GM15510 (cell line): ENCODE measurements around the gene DPCD.

ENCODE experiments used
- POLR2A ChIP-seq: IDR thresholded peaks from 3 replicates; pipeline ENCODE4 v1.6.1; 2011; ENCODE audit warnings: borderline replicate concordance; ENCODE audit not compliant: insufficient read length; ENCODE audit errors: extremely low read depth

DPCD gene

GRCh38 chr10:101649525-101650085, 61.5 kb downstream of the DPCD start:
- no peak for TF ChIP-seq POLR2A

DNA sequence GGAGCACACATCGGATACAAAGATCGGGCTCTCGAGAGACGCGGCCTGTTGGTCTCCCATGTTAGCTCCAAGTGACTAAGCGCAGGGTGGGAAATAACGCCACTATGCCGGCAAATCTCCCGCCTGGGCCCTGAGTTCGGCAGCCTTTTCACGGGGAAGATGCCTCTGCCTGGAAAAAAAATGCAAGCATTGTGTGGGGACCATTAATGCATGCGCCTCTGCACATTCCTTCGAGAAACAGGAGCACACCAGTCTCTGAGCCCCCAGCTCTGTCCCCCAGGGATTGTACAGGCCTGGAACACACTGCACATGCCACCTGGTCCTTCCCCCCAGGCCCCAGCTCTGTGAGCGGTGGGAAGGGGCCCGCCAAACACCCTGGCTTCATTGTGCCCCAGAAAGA, 62.7 kb downstream of the DPCD start:
- no peak for TF ChIP-seq POLR2A

DNA sequence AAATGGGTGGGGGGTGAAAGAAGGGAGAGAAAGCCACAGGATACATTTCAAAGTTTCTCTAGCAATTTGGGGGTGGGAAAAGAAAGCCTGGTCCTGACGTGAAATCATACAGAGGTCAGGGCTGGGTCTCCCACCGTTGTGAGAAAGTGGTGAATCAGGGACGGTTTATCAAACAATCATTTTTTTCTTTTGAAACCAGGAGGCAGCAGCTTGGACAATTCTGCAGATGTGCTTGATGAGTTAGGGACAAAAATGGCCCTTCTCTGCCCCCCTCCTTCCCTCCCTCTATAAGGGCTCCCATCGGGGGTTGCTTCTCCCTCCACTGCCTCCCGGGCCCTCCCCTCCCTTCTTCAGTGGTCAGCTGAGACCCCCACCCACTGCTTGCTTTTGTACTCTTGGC, 63.2 kb downstream of the DPCD start:
- TF ChIP-seq POLR2A: no peak

DNA sequence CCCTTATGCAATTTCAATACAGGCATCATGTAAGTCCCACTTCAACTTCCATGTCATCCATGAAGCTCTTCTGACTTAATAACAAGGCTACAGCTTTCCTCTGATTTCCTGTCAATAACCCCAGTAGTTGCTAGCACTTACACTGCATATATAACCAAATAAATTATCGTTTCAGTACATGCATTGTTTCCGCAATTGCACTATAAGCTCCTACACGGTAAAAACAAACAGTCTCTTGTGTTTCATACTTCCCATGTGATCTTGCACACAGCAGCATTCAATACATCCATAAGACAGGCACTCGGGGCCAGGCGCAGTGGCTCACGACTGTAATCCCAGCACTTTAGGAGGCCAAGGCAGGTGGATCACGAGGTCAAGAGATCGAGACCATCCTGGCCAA, 65.4 kb downstream of the DPCD start:
- no peak for TF ChIP-seq POLR2A

GRCh38 chr10:101655570-101655969, 67.4 kb downstream of the DPCD start:
- TF ChIP-seq POLR2A: no peak

DNA sequence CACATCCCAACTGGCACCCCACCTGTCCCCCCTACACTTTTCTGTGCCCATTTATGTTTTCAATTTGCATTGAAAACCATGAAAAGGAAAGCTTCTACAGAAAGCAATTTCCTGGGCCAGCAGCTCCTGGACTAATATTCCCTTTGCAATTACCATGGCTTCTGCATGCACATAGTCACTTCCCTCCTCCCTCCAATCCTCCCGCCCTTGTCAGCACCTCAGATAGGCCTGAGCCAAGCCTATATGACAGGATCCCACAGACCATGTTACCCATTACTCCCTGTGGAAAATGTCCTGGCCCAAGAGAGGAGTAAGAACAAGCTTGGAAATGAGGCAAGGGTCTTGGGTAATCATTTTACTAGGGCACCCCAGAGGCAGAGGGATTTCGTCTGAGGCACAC, 68.8 kb downstream of the DPCD start:
- no peak for TF ChIP-seq POLR2A

DNA sequence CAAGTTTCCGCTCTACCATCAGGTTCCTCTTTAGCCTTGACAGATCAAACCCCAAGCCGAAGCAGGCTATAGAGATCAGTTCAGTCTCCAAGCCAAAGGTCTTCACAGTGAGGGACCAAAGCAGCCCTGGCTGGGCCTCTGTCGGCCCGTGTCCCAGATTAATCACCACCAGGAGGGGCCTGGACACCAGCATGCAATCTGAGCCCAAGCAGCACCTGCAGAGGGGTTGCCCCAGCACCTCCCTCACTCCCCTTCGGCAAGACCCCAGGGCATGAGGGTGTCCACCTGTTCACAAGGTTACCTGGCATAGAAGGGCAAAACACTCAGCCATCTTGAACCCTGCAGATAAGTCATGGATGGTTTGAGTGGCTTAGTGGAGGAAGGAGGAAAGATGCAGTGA, 70.9 kb downstream of the DPCD start:
- TF ChIP-seq POLR2A: no peak
